Stimulated activated CD8-positive, alpha-beta memory T cell treated with anti-CD3 and anti-CD28 coated beads, Interleukin-12 subunit alpha, Interleukin-12 subunit beta, amount 100 ng/mL, for 24 hours (primary cell): ENCODE measurements around the gene CDC14B.

Experiments
- DNase-seq: peaks from one replicate; pipeline ENCODE4 v3.0.0-alpha.2; 2020; ENCODE audit errors: extremely low read depth

The CDC14B gene

GRCh38 chr9:96485280-96485679 is 134.4 kb downstream of the CDC14B start:
- DNase-seq = no peak

DNA sequence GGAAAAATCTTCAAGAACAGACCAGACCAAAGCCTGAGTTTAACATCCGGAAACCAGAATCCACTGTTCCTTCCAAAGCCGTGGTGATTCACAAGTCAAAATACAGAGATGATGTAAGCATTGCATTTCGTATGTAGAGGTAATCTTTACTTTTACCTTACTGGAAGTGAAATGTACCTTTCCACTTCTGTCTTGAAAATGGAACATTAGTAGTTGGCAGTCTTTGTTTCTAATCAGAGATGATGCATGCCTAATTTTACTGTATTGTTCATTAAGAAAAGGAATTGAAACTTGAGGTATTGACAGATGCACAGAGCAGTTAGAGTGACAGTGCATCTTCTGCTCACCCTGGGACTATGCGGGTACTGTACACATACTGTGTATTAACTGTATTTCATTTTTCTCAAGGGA is 135.1 kb downstream of the CDC14B start:
- no peak for DNase-seq

- no peak for DNase-seq
Observed at GRCh38 chr9:96483733-96484390, 135.8 kb downstream of the CDC14B start.

- DNase-seq = no peak
Observed at GRCh38 chr9:96483197-96483596, 136.4 kb downstream of the CDC14B start.

DNA sequence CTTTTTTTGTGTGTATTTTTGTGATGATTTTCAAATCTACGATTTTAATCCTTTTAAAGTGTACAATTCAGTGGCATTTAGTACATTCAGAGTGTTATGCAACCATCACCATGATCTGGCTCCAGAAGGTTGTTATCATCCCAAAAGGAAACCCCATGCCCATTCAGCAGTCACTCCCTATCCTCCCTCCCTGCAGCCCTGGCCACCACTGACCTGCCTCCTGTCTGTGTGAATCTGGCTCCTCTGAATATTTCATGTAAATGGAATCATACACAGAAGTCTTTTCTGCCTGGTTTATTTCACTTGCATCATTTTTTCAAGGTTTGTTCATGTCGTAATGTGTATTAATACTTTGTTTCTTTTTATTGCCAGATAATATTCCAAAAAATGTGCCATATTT is 137.2 kb downstream of the CDC14B start:
- DNase-seq = no peak

GRCh38 chr9:96480736-96481135 is 138.9 kb downstream of the CDC14B start:
- no peak for DNase-seq

GRCh38 chr9:96478829-96479371 is 140.7 kb downstream of the CDC14B start:
- no peak for DNase-seq

GRCh38 chr9:96476591-96476990 is 143.1 kb downstream of the CDC14B start:
- DNase-seq = no peak

DNA sequence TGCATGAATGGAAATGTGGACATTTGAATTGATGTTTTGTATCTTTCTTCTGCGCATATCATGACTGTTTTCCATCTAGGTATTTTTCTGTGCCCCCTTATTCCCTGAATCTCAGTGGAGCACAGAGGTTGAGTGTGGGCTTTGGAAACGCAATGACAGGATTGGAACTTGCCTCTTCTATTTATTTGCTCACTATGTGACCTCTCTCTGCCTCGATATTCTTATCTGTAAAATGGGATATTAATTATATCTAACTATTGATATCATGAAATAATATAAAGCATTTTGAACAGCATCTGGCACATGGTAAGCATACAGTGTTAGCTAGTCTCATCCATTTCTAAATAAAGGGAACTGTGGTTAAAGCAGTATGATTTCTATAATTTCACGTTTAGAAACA is 143.6 kb downstream of the CDC14B start:
- no peak for DNase-seq

DNA sequence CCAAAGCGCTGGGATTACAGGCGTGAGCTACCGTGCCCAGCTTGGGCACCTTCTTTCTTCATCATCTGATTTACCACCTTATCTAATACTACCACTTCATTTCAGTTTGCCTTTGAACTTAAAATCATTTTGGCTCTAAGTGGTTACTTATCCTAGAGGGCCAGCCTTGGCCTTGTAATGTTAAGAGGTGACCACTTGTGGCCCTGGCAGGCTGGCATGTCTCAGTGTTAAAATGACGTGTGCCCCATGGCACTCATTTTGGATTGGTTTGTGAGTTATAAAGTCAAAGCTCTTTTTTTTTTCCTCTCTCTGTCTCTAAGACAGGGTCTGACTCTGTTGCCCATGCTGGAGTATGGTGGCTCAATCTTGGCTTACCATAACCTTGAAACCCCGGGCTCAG is 151.9 kb downstream of the CDC14B start:
- DNase-seq = no peak

DNA sequence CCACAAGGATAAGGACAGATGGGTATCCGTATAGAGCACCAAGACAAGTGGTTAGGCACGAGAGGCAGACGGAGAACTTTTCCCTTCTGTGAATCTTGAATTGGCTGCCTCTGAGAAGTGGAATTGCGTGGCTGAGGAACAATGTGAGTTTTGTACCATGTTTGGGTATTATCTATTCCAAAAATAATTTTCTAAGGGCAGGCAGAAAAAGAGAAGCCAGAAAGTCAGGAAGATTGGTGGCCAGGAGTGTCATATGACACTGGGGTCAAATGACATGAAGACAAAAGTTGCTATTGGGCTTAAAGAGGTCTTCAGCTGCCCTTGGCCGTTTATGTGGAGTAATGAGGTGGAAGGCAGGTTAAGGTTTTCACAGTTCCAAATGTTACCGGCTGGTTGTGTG is 155.2 kb downstream of the CDC14B start:
- DNase-seq = no peak

- DNase-seq = no peak
Observed at GRCh38 chr9:96462541-96462940, 157.1 kb downstream of the CDC14B start.

DNA sequence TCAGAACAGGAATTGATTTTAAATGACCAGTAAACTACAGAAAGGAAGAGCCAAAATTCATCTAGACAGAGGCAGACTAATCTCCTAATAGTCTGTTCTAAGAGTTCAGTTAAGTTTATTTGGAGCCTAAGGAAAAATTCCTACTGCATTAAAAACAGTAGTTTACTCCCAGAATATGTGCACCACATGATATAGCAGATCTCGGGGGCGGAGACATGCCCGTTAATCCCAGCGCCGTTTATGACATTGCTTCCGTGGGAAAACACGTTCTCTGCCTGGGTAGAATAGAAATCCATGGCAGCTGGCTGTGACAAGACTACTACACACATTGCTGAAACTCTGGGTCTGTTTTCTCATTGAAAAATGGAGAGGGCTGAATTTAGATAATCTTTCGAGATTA is 158.3 kb downstream of the CDC14B start:
- DNase-seq = no peak

GRCh38 chr9:96460882-96461281 is 158.8 kb downstream of the CDC14B start:
- DNase-seq = no peak

DNA sequence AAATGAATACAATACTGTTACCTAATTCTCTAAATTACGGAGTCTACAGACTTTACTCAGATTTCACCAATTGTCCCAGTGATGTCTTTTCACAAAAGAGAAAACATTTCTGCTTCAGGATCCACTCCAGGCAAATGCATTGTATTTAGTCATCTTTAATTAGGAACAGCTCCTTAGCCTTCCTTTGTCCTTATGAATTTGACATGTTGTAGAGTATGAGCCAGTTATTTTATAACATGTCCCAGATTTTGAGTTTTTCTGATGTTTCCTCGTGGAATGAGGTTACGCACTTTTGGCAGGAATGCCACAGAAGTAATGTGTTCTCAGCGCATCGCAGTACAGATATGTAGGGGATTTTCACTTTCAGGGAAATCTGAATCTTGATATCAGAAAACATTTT is 159.2 kb downstream of the CDC14B start:
- DNase-seq = no peak

- DNase-seq = no peak
Observed at GRCh38 chr9:96459268-96460007, 160.2 kb downstream of the CDC14B start.

GRCh38 chr9:96458226-96458625 is 161.4 kb downstream of the CDC14B start:
- DNase-seq = no peak

DNA sequence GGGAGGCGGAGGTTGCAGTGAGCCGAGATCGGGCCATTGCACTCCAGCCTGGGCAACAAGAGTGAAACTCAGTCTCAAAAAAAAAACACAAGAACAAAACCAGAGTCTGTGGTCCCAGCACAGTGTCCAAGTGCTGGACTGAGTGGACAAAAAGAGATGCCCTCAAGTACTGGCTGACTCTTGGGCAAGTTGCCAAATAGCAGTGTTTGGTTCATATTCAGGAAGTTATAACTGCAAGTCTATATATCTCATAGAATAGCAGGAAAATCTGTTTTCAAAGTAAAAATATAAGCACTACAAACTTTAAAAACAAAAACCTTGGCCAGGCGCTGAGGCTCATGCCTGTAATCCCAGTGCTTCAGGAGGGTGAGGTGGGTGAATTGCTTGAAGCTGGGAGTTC is 162.4 kb downstream of the CDC14B start:
- DNase-seq = no peak

GRCh38 chr9:96453625-96454024 is 166.0 kb downstream of the CDC14B start:
- DNase-seq = no peak

DNA sequence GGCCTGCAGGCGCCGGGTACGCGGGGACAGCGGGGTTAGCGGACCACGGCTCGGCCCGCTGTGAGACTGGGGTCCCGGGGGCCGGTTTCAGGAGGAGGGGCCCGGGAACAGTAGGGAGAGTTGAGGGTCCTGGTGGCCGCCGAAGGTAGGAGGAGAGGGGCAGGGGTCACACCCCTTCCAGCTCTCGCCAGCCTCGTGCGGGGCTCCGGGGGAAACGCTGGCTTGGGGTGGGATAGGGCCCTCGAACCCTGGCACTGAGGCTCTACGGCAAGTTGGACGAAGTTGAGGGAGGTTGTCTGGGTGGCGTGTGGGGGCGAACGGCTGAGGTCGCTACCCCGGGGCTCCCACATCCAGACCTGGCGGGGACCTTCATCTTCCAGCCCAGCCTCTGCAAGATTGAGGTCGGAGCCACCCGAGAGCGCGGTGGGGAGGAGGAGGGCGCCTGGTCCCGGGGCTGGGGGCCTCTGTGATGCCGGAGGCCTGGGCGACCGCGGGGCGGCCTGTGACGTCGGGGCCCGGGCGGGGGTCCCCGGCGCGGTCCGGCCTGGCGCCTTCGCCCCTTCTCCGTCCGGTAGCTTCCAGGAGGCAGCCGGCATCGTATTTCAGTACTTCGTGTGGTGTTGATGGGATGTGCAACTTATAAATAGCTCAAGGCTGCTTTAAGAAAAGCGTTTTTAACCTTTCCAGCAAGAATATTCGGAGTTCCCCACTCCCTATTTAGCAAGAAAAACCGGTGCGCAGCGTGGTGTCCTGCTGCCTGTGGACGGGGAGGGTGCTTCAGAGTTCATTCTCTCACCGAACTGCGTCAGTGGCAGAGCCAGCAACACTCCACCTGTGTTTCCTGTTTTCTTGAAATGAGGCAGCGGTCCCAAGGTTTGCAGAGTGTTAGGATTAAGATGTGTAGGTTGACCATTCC is 168.8 kb downstream of the CDC14B start:
- DNase-seq = no peak
